Activated T-helper 17 cell treated with anti-CD3 and anti-CD28 coated beads, Interleukin-2, amount 50 U/mL, for 72 hours (primary cell): ENCODE results near the gene LRRC4C. TPM values are rescaled to one million over a fixed set of nuclear protein-coding genes. Genes with fewer than 3 reads are reported as not detected.
"Not testable (repeated sequence)": the region's sequence is repeated elsewhere in the genome, so short reads cannot be mapped to it uniquely, and the experiment has no call there.

Experiments used
- ATAC-seq: fragments of 150-1000 bp; cut with Tn5 transposase; replicated peaks from 2 replicates; pipeline ENCODE4 v1.10.0; 2021; ENCODE audit warnings: mild to moderate bottlenecking, moderate library complexity
- H3K27ac Mint-ChIP-seq: one replicate; pipeline ENCODE4 v1.8.0; 2022; ENCODE audit warnings: mixed read lengths
- H3K27me3 Mint-ChIP-seq: one replicate; pipeline ENCODE4 v1.8.0; 2022; ENCODE audit warnings: mixed read lengths
- H3K36me3 Mint-ChIP-seq: one replicate; pipeline ENCODE4 v1.8.0; 2022; ENCODE audit warnings: low read depth, mild to moderate bottlenecking, mixed read lengths
- H3K4me1 Mint-ChIP-seq: one replicate; pipeline ENCODE4 v1.8.0; 2022; ENCODE audit warnings: mixed read lengths
- H3K4me3 Mint-ChIP-seq: one replicate; pipeline ENCODE4 v1.8.0; 2022; ENCODE audit warnings: mild to moderate bottlenecking, mixed read lengths
- H3K9me3 Mint-ChIP-seq: one replicate; pipeline ENCODE4 v1.8.0; 2022; ENCODE audit warnings: mixed read lengths
- total RNA-seq, 2 donors: library from RNA; stranded (reverse); gene quantifications; one replicate each; pipeline ENCODE4 v1.2.3, GENCODE V29; 2022

The LRRC4C gene
- total RNA-seq, 2 donors from 2014 or later = not detected

DNA sequence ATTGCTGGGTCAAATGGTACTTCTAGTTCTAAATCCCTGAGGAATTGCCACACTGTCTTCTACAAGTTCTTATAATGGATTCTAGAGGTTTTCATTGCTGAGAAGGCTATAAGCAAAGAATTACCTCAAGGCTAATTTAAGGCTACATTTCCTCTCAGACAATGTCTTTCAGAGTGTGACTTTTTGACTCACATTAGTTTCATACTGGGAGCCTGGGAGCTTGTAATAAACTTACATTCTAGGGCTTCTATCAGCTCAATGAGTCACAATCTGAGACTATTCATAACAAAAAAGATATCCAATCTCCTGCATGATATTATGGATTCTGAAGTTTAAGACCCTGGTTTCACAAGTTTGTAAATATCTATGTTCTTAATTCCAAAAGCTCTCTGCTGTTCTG lies 408.7 kb downstream of the LRRC4C start:
- Mint-ChIP-seq H3K9me3 (peaks cover 15% of the 10 kb centered on the region), H3K27ac (no peak overlapping the region), H3K4me1 (no peaks in the 10 kb centered on the region), H3K4me3 (no peak overlapping the region), H3K36me3 (no peaks in the 10 kb centered on the region), H3K27me3 (no peaks in the 10 kb centered on the region)
- ATAC-seq = no peak

DNA sequence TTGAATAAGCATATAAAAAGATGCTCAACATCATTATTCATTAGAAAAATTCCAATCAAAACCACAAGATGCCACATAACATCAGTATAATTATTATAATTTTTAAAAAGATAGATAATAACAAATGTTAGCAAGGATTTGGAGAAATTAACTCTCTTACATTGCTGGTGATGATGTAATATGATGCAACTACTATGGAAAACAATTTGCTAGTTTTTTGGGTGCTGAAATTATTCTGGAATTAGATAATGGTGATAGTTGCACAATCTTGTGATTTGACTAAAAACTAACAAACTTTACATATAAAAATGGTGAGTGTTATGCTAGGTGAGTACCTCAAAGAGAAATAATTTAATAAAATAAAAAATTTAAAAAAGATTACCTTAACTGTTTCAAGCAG lies 412.2 kb downstream of the LRRC4C start:
- no peak for ATAC-seq
- peaks cover 19% of the 10 kb centered on the region for H3K9me3 Mint-ChIP-seq
- H3K4me3 Mint-ChIP-seq = no peak overlapping the region
- H3K27ac Mint-ChIP-seq = no peak overlapping the region
- no peaks in the 10 kb centered on the region for H3K4me1 Mint-ChIP-seq
- H3K27me3 Mint-ChIP-seq = no peaks in the 10 kb centered on the region
- H3K36me3 Mint-ChIP-seq = no peaks in the 10 kb centered on the region

DNA sequence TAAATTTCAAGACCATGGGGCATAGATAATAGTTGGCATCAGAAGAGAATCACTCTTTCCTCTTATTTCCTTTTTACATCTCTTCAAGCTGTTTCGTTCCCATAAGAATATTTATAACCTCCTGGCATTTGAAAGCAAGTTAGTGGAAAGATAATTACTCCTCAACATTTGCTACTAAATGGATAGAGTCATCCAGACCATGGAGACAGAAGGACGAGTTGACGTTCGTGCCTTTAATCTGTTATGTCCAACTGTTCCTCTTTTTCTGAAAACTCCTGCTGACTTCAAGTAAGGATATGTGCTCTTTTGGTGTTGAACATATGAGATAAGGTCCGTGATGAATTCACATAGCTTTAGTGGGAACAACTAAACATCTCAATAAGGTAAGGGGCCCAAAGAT lies 414.2 kb downstream of the LRRC4C start:
- Mint-ChIP-seq H3K27me3 (no peaks in the 10 kb centered on the region), H3K4me1 (no peaks in the 10 kb centered on the region), H3K9me3 (peaks cover 14% of the 10 kb centered on the region), H3K27ac (no peak overlapping the region), H3K4me3 (no peak overlapping the region), H3K36me3 (no peaks in the 10 kb centered on the region)
- ATAC-seq = no peak

DNA sequence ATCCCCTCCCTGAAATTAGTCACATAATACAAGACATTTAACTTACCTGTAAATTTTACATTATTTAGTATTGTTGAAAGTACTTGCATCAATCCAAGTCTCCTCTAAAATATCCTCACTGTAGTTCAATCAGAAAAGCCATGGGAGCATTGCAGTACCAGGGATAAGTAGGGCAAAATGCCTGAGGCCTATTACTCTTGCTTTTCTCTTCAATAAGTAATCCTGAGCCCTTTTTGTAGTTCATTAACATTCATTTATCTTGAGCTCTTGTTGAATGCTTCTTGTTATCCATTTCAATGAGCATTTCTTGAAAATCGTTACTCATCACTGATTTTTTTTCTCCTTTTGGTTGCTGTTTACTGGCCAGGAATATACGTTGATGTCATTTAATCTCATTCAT lies 414.7 kb downstream of the LRRC4C start:
- H3K27ac Mint-ChIP-seq = no peak overlapping the region
- no peaks in the 10 kb centered on the region for H3K36me3 Mint-ChIP-seq
- no peak for ATAC-seq
- H3K4me3 Mint-ChIP-seq = no peak overlapping the region
- H3K4me1 Mint-ChIP-seq = no peaks in the 10 kb centered on the region
- peaks cover 14% of the 10 kb centered on the region for H3K9me3 Mint-ChIP-seq
- H3K27me3 Mint-ChIP-seq = no peaks in the 10 kb centered on the region

DNA sequence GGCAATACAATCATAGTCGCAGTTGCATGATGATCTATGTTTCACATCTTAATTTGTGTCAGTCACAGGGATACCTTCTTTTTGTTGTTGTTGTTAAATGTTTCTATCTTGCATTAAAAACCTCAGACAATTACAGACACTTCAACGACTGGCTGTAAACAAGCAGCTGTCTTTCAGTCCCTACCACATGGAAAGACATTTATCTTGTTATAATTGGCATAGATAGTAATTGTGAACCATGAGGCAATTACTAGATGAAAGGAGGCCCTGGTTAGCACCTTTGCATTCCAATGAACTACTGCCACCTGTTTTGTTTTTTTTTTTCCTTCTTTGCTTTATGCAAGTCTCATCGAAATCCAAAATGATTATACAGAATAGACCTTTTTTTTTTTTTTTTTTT lies 416.8 kb downstream of the LRRC4C start:
- no peaks in the 10 kb centered on the region for H3K36me3 Mint-ChIP-seq
- H3K27ac Mint-ChIP-seq = no peak overlapping the region
- no peak for ATAC-seq
- H3K4me3 Mint-ChIP-seq = no peak overlapping the region
- no peaks in the 10 kb centered on the region for H3K27me3 Mint-ChIP-seq
- no peaks in the 10 kb centered on the region for H3K4me1 Mint-ChIP-seq
- peaks cover 8% of the 10 kb centered on the region for H3K9me3 Mint-ChIP-seq

DNA sequence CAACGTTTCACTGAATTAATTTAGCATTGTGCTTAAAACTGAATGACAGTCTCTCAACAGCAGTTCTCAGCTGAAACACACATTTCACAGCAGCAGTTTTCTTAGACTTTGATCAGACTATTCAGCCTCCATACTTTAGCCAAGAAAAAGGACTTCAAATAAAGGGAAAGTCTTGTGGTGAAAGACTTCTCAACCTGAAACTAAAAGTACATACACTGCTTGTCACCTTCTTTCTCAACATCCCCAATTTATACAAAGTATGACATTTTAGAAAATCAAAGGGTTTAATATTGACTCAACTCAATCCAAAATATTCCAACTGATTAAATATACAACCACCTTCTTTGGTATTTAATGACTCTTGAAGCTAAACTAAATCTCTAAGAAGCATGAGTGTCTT lies 419.0 kb downstream of the LRRC4C start:
- H3K36me3 Mint-ChIP-seq = no peaks in the 10 kb centered on the region
- no peak overlapping the region for H3K4me3 Mint-ChIP-seq
- H3K9me3 Mint-ChIP-seq = peaks cover 8% of the 10 kb centered on the region
- no peaks in the 10 kb centered on the region for H3K27me3 Mint-ChIP-seq
- no peaks in the 10 kb centered on the region for H3K4me1 Mint-ChIP-seq
- no peak overlapping the region for H3K27ac Mint-ChIP-seq
- ATAC-seq = no peak

DNA sequence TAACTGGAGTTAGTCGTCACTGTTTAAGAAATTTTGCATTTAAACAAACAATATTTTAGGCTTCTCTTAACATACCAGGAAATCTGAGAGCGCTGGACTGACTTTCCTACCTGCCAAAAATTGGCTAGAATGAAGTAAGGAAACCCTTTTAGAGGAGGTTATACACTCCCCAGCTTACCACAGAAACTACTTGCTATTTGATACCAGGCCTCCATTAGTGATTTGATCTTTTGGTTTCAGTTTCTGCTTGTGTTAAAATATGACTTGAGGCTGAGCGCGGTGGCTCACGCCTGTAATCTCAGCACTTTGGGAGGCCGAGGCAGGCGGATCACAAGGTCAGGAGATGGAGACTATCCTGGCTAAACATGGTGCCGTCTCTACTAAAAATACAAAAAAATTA lies 419.9 kb downstream of the LRRC4C start:
- Mint-ChIP-seq H3K4me3 (no peak overlapping the region), H3K36me3 (no peaks in the 10 kb centered on the region), H3K4me1 (no peaks in the 10 kb centered on the region), H3K27ac (no peak overlapping the region), H3K9me3 (peaks cover 8% of the 10 kb centered on the region), H3K27me3 (no peaks in the 10 kb centered on the region)
- no peak for ATAC-seq

DNA sequence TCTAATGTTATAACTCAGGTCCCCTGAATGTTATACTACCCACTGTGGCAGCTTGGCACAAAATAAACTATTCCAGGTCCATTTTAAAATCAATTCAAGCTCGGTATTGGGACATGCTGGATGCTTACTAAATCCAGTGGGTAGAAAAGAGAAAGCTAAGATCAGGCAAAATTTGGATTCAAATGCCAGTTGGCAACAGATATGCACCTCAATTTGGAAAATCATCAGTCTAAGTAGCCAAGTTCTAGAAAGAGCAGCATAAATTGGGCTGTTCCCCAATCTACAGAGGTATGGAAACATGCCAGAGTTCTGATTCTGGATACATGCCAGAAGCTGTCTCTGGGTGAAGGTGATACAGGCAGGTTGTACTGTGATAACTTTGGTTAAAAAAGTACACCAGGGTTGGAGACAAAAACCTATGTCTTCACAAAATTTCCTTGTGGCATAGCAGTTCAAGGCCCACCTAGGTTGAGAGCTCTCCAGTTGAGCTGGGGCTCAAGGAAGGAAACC lies 427.8 kb downstream of the LRRC4C start:
- Mint-ChIP-seq H3K36me3 (no peaks in the 10 kb centered on the region), H3K27me3 (no peaks in the 10 kb centered on the region), H3K4me1 (no peaks in the 10 kb centered on the region), H3K4me3 (no peak overlapping the region), H3K9me3 (peaks cover 14% of the 10 kb centered on the region), H3K27ac (no peak overlapping the region)
- no peak for ATAC-seq

DNA sequence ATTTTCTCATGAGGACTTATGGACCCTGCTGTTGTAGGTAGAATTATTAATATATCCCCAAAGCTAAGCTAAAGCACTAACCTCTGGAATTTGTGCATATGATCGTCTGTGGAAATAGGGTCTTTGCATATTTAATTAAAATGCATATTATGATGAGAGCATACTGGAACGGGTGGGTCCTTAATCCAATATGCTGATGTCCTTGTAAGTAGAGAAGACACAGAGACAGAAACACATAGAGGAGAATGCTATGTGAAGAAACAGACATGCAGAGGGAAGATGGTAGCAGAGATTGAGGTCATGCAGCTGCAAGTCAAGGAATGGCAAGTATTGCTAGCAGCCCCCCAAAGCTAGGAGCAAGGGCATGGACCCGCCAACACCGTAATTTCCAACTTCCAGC lies 439.2 kb downstream of the LRRC4C start:
- Mint-ChIP-seq H3K27me3 (no peaks in the 10 kb centered on the region), H3K9me3 (peaks cover 9% of the 10 kb centered on the region)
- ATAC-seq = no peak

DNA sequence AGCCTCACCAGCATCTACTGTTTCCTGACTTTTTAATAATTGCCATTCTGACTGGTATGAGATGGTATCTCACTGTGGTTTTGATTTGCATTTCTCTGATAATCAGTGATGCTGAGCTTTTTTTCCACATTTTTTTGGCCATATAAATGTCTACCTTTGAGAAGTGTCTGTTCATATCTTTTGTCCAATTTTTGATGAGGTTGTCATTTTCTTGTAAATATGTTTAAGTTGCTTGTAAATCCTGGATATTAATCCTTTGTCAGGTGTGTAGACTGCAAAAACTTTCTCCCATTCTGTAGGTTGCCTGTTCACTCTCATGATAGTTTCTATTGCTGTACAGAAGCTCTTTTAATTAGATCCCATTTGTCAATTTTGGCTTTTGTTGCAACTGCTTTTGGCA lies 439.8 kb downstream of the LRRC4C start:
- not testable (repeated sequence) for H3K27me3 Mint-ChIP-seq, H3K4me1 Mint-ChIP-seq, ATAC-seq, H3K27ac Mint-ChIP-seq, H3K4me3 Mint-ChIP-seq, H3K9me3 Mint-ChIP-seq, H3K36me3 Mint-ChIP-seq

More for the DNA sequence above, 439.2 kb downstream of the LRRC4C start:
- Mint-ChIP-seq H3K4me3 (no peak overlapping the region), H3K27ac (no peak overlapping the region), H3K4me1 (no peaks in the 10 kb centered on the region), H3K36me3 (no peaks in the 10 kb centered on the region)

DNA sequence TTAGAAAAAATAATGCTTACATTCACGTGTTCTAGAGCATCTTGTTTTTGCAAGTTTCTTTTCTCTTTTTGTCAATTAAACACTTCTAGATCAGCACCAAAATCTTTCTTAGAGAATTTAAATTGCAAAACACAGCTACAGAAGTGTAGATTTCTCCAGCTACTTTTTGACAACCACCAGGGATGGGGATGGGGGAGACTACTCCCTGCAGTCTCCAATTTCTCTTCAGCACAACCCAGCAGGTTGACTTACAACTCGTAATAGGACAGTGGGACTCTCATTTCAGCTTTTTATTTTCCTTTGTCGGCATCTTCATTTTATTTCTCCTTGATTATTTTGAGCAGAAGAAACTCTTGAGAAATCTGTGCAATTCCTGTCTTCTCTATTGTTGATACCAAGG lies 441.2 kb downstream of the LRRC4C start:
- ATAC-seq = no peak
- Mint-ChIP-seq H3K27me3 (no peaks in the 10 kb centered on the region), H3K9me3 (peaks cover 5% of the 10 kb centered on the region), H3K4me1 (no peaks in the 10 kb centered on the region), H3K36me3 (no peaks in the 10 kb centered on the region), H3K27ac (no peak overlapping the region), H3K4me3 (no peak overlapping the region)

DNA sequence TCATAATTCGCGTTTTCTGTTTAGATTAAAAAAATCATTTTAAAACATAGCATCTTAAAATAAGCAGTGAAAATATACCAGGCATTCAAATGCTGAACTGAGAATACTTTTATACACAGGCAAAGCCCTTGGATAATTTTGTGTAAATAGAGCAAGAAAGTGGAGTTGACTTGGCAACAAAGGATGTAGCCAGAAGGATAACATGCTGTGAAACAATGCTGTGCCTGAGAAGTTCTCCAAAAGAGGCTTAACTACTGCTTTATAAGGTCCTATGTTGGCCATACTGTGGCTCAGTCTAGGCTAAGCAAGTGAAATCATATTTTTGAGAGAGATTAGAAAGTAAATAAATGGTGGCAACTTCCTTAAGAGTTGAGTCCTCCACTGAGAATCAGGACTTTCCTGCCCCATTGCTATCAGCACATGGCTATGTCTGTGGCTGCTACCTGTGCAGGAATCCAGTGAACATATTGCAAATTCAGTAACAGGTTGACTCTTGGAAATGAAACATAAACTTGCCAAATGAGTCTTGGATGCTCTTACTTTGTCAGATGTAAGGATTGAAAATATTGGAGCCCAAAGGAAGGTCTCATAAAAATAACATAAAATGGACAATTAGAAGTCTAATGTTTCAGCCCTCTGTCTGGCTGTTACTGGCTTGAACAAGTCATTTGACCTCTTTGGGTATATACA lies 448.9 kb downstream of the LRRC4C start:
- Mint-ChIP-seq H3K36me3 (no peaks in the 10 kb centered on the region), H3K27me3 (no peaks in the 10 kb centered on the region), H3K4me1 (no peaks in the 10 kb centered on the region), H3K4me3 (no peak overlapping the region), H3K9me3 (peaks cover 19% of the 10 kb centered on the region), H3K27ac (no peak overlapping the region)
- no peak for ATAC-seq

DNA sequence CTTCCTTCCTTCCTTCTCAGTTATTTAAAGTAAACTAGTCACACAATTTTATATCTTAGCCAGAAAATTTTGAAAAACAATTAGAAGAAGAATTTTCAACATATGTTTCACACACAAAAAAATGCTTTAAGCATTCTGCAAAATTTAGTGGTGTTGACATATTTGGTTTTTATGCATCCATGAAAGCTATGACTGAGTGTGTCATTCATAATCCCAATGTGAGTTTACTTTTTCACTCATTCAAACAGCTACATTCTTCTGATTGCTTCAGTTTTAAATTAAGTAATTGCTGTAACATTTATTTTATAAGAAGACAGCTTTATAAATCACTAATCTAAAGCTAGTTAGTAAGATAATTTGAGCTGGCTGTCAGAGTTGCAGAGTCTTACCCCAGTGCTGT lies 453.5 kb downstream of the LRRC4C start:
- H3K4me3 Mint-ChIP-seq = no peak overlapping the region
- H3K4me1 Mint-ChIP-seq = no peaks in the 10 kb centered on the region
- no peaks in the 10 kb centered on the region for H3K27me3 Mint-ChIP-seq
- no peaks in the 10 kb centered on the region for H3K36me3 Mint-ChIP-seq
- peaks cover 23% of the 10 kb centered on the region for H3K9me3 Mint-ChIP-seq
- H3K27ac Mint-ChIP-seq = no peak overlapping the region
- ATAC-seq = no peak

DNA sequence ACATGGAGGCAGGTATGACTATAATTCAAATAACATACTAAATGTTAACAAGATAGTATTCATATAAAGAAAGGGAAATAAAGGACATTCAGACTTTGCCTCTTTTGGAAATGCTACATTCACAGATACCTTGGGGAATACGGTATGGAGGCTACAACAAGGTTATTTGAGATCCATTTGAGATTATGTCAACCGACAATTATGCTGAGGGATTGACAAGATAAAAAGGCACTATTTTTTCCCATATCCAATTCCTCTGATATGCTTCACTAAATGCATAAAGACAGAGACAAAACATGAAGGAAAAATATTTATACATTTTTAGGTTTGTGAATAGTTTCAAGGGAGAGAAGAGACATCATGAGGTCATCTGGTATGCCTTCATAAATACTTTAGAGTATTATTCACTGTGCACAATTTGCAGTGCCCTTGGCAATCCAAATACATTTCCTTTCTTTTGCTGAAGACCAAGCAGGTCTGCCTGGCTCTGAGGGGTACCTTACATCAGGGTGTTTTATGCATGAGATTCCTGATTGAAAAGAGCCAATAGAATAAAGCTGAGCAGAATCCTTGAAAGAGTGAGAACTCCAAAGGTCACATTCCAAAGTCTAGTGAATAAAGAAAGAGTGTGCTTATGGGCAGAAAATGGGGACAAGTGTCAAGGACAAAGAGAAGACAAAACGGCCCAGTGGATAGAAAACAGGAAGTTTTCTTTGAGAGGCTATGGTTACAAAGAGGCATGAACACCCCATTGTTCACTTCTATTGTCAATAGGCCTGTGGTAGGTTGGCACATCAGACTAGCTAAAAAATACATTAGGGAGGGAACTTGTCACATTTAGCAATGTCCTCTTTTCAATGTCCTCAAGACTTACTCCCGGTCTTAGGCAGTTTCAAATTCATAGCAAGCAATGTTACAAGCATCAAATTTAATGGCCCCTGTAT lies 455.8 kb downstream of the LRRC4C start:
- H3K27me3 Mint-ChIP-seq = no peaks in the 10 kb centered on the region
- H3K4me3 Mint-ChIP-seq = no peak overlapping the region
- H3K27ac Mint-ChIP-seq = no peak overlapping the region
- H3K36me3 Mint-ChIP-seq = no peaks in the 10 kb centered on the region
- no peak for ATAC-seq
- no peaks in the 10 kb centered on the region for H3K4me1 Mint-ChIP-seq
- peaks cover 27% of the 10 kb centered on the region for H3K9me3 Mint-ChIP-seq

DNA sequence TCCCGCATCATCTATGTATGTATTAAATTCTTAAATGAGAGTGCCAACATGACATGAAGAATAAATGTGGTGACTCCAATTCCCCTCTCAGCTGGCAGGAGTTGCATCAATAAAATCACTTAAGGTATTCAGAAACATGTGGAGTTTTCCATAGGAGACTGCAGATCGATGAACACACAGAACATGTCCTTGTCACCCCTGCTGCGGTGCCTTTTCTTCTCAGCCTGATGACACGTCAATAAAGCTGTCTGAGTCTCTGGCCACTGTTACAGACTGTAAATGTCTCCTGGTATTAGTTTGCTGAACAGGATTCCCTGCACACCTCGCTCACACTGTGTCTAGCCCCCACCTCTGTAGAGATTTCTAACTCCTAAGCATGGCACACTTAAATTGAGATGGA lies 460.5 kb downstream of the LRRC4C start:
- no peaks in the 10 kb centered on the region for H3K36me3 Mint-ChIP-seq
- no peaks in the 10 kb centered on the region for H3K4me1 Mint-ChIP-seq
- no peak overlapping the region for H3K4me3 Mint-ChIP-seq
- peaks cover 27% of the 10 kb centered on the region for H3K9me3 Mint-ChIP-seq
- H3K27me3 Mint-ChIP-seq = no peaks in the 10 kb centered on the region
- H3K27ac Mint-ChIP-seq = no peak overlapping the region
- ATAC-seq = no peak
